Endothelial cell of umbilical vein (primary cell): ENCODE results near the gene NANOS2. TPM values are rescaled to one million over a fixed set of nuclear protein-coding genes. Genes with fewer than 3 reads are reported as not detected.

Experiments
- BruUV-seq: library from RNA; stranded (reverse); fragments of 400-500 nt; replicated peaks from 2 replicates; lab custom pipeline; 2021; lab: Mats Ljungman, UMichigan
- CTCF ChIA-PET: fragments of 300-600, 350-600 bp; sonication (Branson Sonifier 250); formaldehyde crosslinking; loops from one replicate; lab custom pipeline; 2021; ENCODE audit warnings: antibody characterized with exemption, inconsistent platforms; lab: Charles Lee
- POLR2A ChIA-PET: fragments of 300-600, 350-600 bp; sonication (Branson Sonifier 250); formaldehyde crosslinking; loops from one replicate; lab custom pipeline; 2021; ENCODE audit warnings: antibody characterized with exemption, inconsistent platforms; lab: Charles Lee
- DNase-seq: peaks from one replicate; pipeline ENCODE4 v3.0.0-alpha.2; 2011; ENCODE audit warnings: low read depth, low spot score
- FAIRE-seq: peaks from 2 replicates; lab custom pipeline; 2011; peaks lifted over from hg19 to GRCh38; lab: Jason Lieb, UNC
- H2AFZ ChIP-seq: 2 replicates; pipeline ENCODE4 v1.6.0; 2012; ENCODE audit warnings: low read depth, low read length, control low read depth, inconsistent platforms
- H3K27ac ChIP-seq: 2 replicates; pipeline ENCODE4 v1.5.1; 2011; ENCODE audit warnings: low read depth, mild to moderate bottlenecking, control low read depth, low read length, moderate library complexity; ENCODE audit not compliant: insufficient read depth
- H3K27me3 ChIP-seq, 2 experiments: 2 replicates each; pipeline versions ENCODE4 v1.6.0 to v1.6.1; 2011; ENCODE audit warnings: low read length in 2 of 2, mixed read lengths in 1 of 2; ENCODE audit not compliant: control insufficient read depth in 2 of 2, insufficient read depth in 2 of 2
- H3K36me3 ChIP-seq, 2 experiments: 2 replicates in 1 of 2; 3 replicates in 1 of 2; pipeline ENCODE4 v1.5.1; 2011; ENCODE audit warnings: low read length in 2 of 2, mild to moderate bottlenecking in 1 of 2, moderate library complexity in 1 of 2; ENCODE audit not compliant: control insufficient read depth in 2 of 2, insufficient read depth in 2 of 2; ENCODE audit errors: extremely low read depth in 1 of 2
- H3K4me1 ChIP-seq: 3 replicates; pipeline ENCODE4 v1.5.1; 2011; ENCODE audit warnings: mild to moderate bottlenecking, low read length; ENCODE audit not compliant: control insufficient read depth, insufficient read depth; ENCODE audit errors: extremely low read depth
- H3K4me2 ChIP-seq: 2 replicates; pipeline ENCODE4 v1.6.1; 2011; ENCODE audit warnings: low read length, control low read depth, mixed read lengths; ENCODE audit not compliant: insufficient read depth
- H3K4me3 ChIP-seq, 3 experiments: fragments of 200-600 bp in 1 of 3; sonication (generic), shearing (Covaris generic) in 1 of 3; replicated peaks in 1 of 3; 2 replicates each; pipeline ENCODE4 v1.5.1; 2011 to 2016; ENCODE audit warnings: control low read depth in 3 of 3, low read length in 3 of 3, mild to moderate bottlenecking in 2 of 3, inconsistent platforms in 1 of 3, low read depth in 1 of 3, moderate library complexity in 1 of 3; ENCODE audit not compliant: insufficient read depth in 1 of 3
- H3K79me2 ChIP-seq: 2 replicates; pipeline ENCODE4 v1.6.0; 2012; ENCODE audit warnings: low read length, inconsistent platforms; ENCODE audit not compliant: control insufficient read depth, insufficient read depth
- H3K9ac ChIP-seq: replicated peaks from 2 replicates; pipeline ENCODE3; 2011; ENCODE audit warnings: low read length, control low read depth; ENCODE audit not compliant: insufficient read depth; ENCODE audit errors: extremely low read depth
- H3K9me1 ChIP-seq: replicated peaks from 3 replicates; pipeline ENCODE4 v1.6.0; 2011; ENCODE audit warnings: mild to moderate bottlenecking, low read length; ENCODE audit not compliant: control insufficient read depth, insufficient read depth; ENCODE audit errors: extremely low read depth
- H3K9me3 ChIP-seq: replicated peaks from 2 replicates; pipeline ENCODE4 v1.5.1; 2012; ENCODE audit warnings: low read length, inconsistent platforms; ENCODE audit not compliant: control insufficient read depth, insufficient read depth
- H4K20me1 ChIP-seq: replicated peaks from 2 replicates; pipeline ENCODE3; 2011; ENCODE audit warnings: mild to moderate bottlenecking, low read length; ENCODE audit not compliant: control insufficient read depth, insufficient read depth; ENCODE audit errors: extremely low read depth
- CTCF ChIP-seq, 2 donors: IDR thresholded peaks; 1 replicate in 1 of 2; 2 replicates in 1 of 2; pipeline ENCODE4 v1.5.1; 2011; ENCODE audit warnings: low read length in 2 of 2, mild to moderate bottlenecking in 2 of 2, moderate library complexity in 2 of 2, control low read depth in 1 of 2, inconsistent platforms in 1 of 2, low read depth in 1 of 2; ENCODE audit not compliant: insufficient read depth in 1 of 2; ENCODE audit errors: extremely low read depth in 1 of 2
- EZH2 ChIP-seq: IDR thresholded peaks from 2 replicates; pipeline ENCODE4 v1.6.1; 2012; ENCODE audit warnings: borderline replicate concordance, low read depth, mild to moderate bottlenecking, moderate library complexity, low read length, inconsistent platforms; ENCODE audit not compliant: severe bottlenecking
- FOS ChIP-seq: IDR thresholded peaks from 2 replicates; pipeline ENCODE4 v1.6.1; 2011; ENCODE audit warnings: mild to moderate bottlenecking, low read length, moderate library complexity, borderline replicate concordance; ENCODE audit not compliant: insufficient read depth
- GATA2 ChIP-seq: IDR thresholded peaks from 2 replicates; pipeline ENCODE4 v1.7.0; 2011; ENCODE audit warnings: low read depth, mild to moderate bottlenecking, moderate library complexity, mixed read lengths, low read length; ENCODE audit not compliant: insufficient read length, insufficient read depth
- JUN ChIP-seq: IDR thresholded peaks from 2 replicates; pipeline ENCODE4 v1.6.1; 2011; ENCODE audit warnings: borderline replicate concordance, low read depth; ENCODE audit not compliant: insufficient read length, insufficient read depth
- MAX ChIP-seq: IDR thresholded peaks from 2 replicates; pipeline ENCODE4 v1.6.1; 2011; ENCODE audit not compliant: insufficient read depth, insufficient read length
- MYC ChIP-seq: IDR thresholded peaks from one replicate; pipeline ENCODE4 v1.6.1; 2011; ENCODE audit warnings: mild to moderate bottlenecking, low read depth, low read length
- POLR2A ChIP-seq: IDR thresholded peaks from 2 replicates; pipeline ENCODE4 v1.6.1; 2012; ENCODE audit warnings: low read depth, mild to moderate bottlenecking, control low read depth, low read length
- POLR2AphosphoS5 ChIP-seq: IDR thresholded peaks from 2 replicates; pipeline ENCODE4 v1.6.1; 2012; ENCODE audit warnings: low read depth, mild to moderate bottlenecking, control low read depth, low read length, moderate library complexity; ENCODE audit not compliant: insufficient read depth
- dilution Hi-C: fragments of 300-500 bp; cut with MboI; formaldehyde crosslinking; loops from one replicate; pipeline ENCODE4 v1.15.0; 2019; ENCODE audit warnings: low sequenced_read_pairs; ENCODE audit not compliant: extremely low pct_ligation_motif_present
- intact Hi-C: fragments of 100-400 bp; cut with micrococcal nuclease; formaldehyde crosslinking; loops from one replicate; pipeline ENCODE4 v1.10.0; 2022
- polyA plus RNA-seq, 4 experiments: library from polyadenylated mRNA; depleted of rRNA in 3 of 4; stranded (reverse) in 3 of 4; unstranded in 1 of 4; fragments of >200 nt; gene quantifications; 2 replicates each; pipeline versions ENCODE4 v1.2.1 to v1.2.3, GENCODE V29; 2011 to 2012; ENCODE audit warnings: missing spikeins in 1 of 4
- total RNA-seq: library from RNA; stranded (reverse); gene quantifications from 2 replicates; pipeline ENCODE4 v1.2.3, GENCODE V29; 2021

Gene NANOS2
- total and polyA plus RNA-seq, 2 donors (not counting 3 experiments of a cell fraction or from before 2014, with no cell fraction given) = not detected

- Histone ChIP-seq H3K4me3 (no peak overlapping the region), H3K9ac (no peak overlapping the region), H4K20me1 (no peaks in the 10 kb centered on the region), H2AFZ (no peak overlapping the region), H3K4me1 (peaks cover 7% of the 10 kb centered on the region), H3K79me2 (no peaks in the 10 kb centered on the region), H3K36me3 (no peaks in the 10 kb centered on the region), H3K4me2 (no peak overlapping the region), H3K27me3 (no peaks in the 10 kb centered on the region), H3K27ac (no peak overlapping the region), H3K9me3 (no peaks in the 10 kb centered on the region), H3K9me1 (no peaks in the 10 kb centered on the region)
- FAIRE-seq (no peak), DNase-seq (no peak)
- BruUV-seq = no TSS peak
- CTCF ChIA-PET = no interaction called here
- TF ChIP-seq MYC (no peak), JUN (no peak), EZH2 (no peak), MAX (no peak), FOS (no peak), POLR2A (no peak), POLR2AphosphoS5 (no peak), GATA2 (no peak), CTCF (IDR thresholded peaks at IDR 0.05; ENCODE audit: extremely low read depth in 1 of 2, insufficient read depth in 1 of 2, low read depth in 1 of 2, low read length in 2 of 2) (no peak)
- intact Hi-C loops (no loop called here), dilution Hi-C loops (no loop called here)
- POLR2A ChIA-PET = no interaction called here
Measured at GRCh38 chr19:45906221-45906620, 8.4 kb downstream of the NANOS2 start.
